HG03066 (cell line): ENCODE results near the gene MAP3K15.

ENCODE experiments used
- ATAC-seq: cut with Tn5 transposase; IDR thresholded peaks from one replicate; pipeline ENCODE4 v1.9.1; 2021; ENCODE audit warnings: low read depth; ENCODE audit not compliant: unreplicated experiment

Gene MAP3K15

GRCh38 chrX:19514791-19515614 lies at the start of gene MAP3K15:
Gene MAP3K15, minus strand, starts transcription at chrX:19515508. Its CDS starts 247 bp downstream, at chrX:19515261.
- ATAC-seq = no peak

- no peak for ATAC-seq
Measured at GRCh38 chrX:19564606-19565005, 49.3 kb upstream of the MAP3K15 start.

- ATAC-seq = peak; percentile 22
Measured at GRCh38 chrX:19563746-19564145, 48.4 kb upstream of the MAP3K15 start.

- ATAC-seq = peak; percentile 52
Measured at GRCh38 chrX:19563327-19563726, 48.0 kb upstream of the MAP3K15 start.

- ATAC-seq = no peak
Measured at GRCh38 chrX:19560611-19561010, 45.3 kb upstream of the MAP3K15 start.

- ATAC-seq = no peak
Measured at GRCh38 chrX:19557822-19558221, 42.5 kb upstream of the MAP3K15 start.

GRCh38 chrX:19556202-19556601 lies 40.9 kb upstream of the MAP3K15 start:
- ATAC-seq = no peak

GRCh38 chrX:19555683-19556082 lies 40.4 kb upstream of the MAP3K15 start:
- ATAC-seq = no peak

GRCh38 chrX:19555236-19555635 lies 39.9 kb upstream of the MAP3K15 start:
- no peak for ATAC-seq

GRCh38 chrX:19554786-19555185 lies 39.5 kb upstream of the MAP3K15 start:
- ATAC-seq = no peak

- ATAC-seq = no peak
Measured at GRCh38 chrX:19552793-19553192, 37.5 kb upstream of the MAP3K15 start.

- no peak for ATAC-seq
Measured at GRCh38 chrX:19549838-19550237, 34.5 kb upstream of the MAP3K15 start.

- ATAC-seq = no peak
Measured at GRCh38 chrX:19548934-19549333, 33.6 kb upstream of the MAP3K15 start.

GRCh38 chrX:19548279-19548678 lies 33.0 kb upstream of the MAP3K15 start:
- ATAC-seq = no peak

GRCh38 chrX:19545651-19546050 lies 30.3 kb upstream of the MAP3K15 start:
- no peak for ATAC-seq

- no peak for ATAC-seq
Measured at GRCh38 chrX:19544693-19545305, 29.5 kb upstream of the MAP3K15 start.

GRCh38 chrX:19543951-19544381 lies 28.7 kb upstream of the MAP3K15 start:
- ATAC-seq = no peak

GRCh38 chrX:19543020-19543715 lies 27.9 kb upstream of the MAP3K15 start:
- ATAC-seq = no peak

- ATAC-seq = no peak
Measured at GRCh38 chrX:19541931-19542330, 26.6 kb upstream of the MAP3K15 start.

GRCh38 chrX:19541196-19541595 lies 25.9 kb upstream of the MAP3K15 start:
- no peak for ATAC-seq

GRCh38 chrX:19540076-19540475 lies 24.8 kb upstream of the MAP3K15 start:
- no peak for ATAC-seq
